Measurements from ENCODE around the gene SH3BGRL3. TPM values are rescaled to one million over a fixed set of nuclear protein-coding genes. Genes with fewer than 3 reads are reported as not detected.

Gene SH3BGRL3
- total and polyA plus RNA-seq, 2 of the 13 experiments (the other 11 are each of a cell fraction or from before 2014, with no cell fraction given), result 11.4 to 12.2 TPM

DNA sequence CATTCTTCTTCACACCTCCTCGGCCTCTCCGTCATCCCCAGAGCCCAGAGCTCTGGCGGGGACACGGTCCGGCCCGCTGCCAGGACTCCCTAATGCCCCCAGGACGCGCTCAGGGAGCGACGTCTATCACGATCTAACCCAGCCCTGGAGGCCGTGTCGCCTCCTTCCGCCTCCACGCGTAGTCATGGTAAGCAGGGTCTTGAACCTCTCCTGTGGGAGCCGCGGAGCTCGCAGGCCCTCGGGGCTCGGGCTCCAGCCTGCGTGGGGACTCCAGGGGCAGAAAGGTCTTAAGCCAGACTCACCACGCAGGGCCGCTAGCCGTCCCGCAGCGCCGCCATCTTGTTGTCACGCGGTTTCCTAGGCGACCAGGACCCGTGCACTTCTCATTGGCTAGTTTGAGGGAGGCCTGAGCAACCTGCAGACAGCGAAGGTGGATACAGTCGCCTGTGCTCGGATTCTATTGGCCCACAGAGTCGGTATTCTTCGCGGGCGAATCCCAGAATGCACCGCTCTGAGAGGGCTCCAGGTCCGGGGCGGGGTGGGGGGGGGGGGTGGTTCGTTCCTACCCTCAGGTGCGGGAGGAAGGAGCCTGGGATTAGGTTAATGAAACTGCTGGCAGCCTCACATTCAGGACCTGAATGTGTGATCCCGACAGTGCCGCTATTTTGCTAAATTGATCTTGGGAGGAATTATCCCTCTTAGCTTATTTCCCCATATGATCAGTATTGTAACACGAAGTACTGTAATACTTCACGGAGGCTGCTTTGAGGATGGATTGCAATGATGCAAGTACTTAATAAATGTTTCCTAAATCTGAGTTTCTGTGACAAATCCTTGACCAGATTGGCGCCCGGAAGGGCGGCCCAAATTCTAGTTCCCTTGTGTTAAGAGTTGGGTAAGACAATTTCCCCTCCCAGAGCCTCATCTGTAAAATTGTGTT, 26.7 kb downstream of the SH3BGRL3 start, which contains the start of gene UBXN11 (continued):
- TF ChIP-seq DR1 (CRISPR knock-in tag; IDR thresholded peaks at IDR 0.05), result 0 out of 2 replicates have a peak, but pooled peaks have one; percentile 40
- TF ChIP-seq, protein P1, sequence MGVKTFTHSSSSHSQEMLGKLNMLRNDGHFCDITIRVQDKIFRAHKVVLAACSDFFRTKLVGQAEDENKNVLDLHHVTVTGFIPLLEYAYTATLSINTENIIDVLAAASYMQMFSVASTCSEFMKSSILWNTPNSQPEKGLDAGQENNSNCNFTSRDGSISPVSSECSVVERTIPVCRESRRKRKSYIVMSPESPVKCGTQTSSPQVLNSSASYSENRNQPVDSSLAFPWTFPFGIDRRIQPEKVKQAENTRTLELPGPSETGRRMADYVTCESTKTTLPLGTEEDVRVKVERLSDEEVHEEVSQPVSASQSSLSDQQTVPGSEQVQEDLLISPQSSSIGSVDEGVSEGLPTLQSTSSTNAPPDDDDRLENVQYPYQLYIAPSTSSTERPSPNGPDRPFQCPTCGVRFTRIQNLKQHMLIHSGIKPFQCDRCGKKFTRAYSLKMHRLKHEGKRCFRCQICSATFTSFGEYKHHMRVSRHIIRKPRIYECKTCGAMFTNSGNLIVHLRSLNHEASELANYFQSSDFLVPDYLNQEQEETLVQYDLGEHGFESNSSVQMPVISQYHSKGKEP (CRISPR knock-in tag; IDR thresholded peaks at IDR 0.05), result no peak
- no peak for TF ChIP-seq ZNF264 (CRISPR knock-in tag; IDR thresholded peaks at IDR 0.05)
- TF ChIP-seq ZNF878 (CRISPR knock-in tag; IDR thresholded peaks at IDR 0.05), result no peak
- TF ChIP-seq HIVEP1 (CRISPR knock-in tag; IDR thresholded peaks at IDR 0.05), result no peak
- no peak for TF ChIP-seq KMT2B (CRISPR knock-in tag; IDR thresholded peaks at IDR 0.05)
- no peak for TF ChIP-seq IRX3 (CRISPR knock-in tag; IDR thresholded peaks at IDR 0.05; ENCODE audit: borderline replicate concordance, low read depth)
- TF ChIP-seq ZNF350 (CRISPR knock-in tag; IDR thresholded peaks at IDR 0.05; ENCODE audit: borderline replicate concordance, low read depth), result peak; percentile 61; the same call in 1 of the 2 replicates
- TF ChIP-seq CBFB (CRISPR knock-in tag; IDR thresholded peaks at IDR 0.05), result no peak
- TF ChIP-seq ZNF451 (CRISPR knock-in tag; IDR thresholded peaks at IDR 0.05), result no peak
- TF ChIP-seq RFX3 (CRISPR knock-in tag; IDR thresholded peaks at IDR 0.05), result peak; percentile 96
- no peak for TF ChIP-seq TCF7 (IDR thresholded peaks at IDR 0.05; ENCODE audit: low read depth)
- no peak for TF ChIP-seq ZNF713 (CRISPR knock-in tag; IDR thresholded peaks at IDR 0.05)
- TF ChIP-seq HOXA5 (CRISPR knock-in tag; IDR thresholded peaks at IDR 0.05), result no peak
- TF ChIP-seq ZSCAN12 (CRISPR knock-in tag; IDR thresholded peaks at IDR 0.05), result no peak
- no peak for TF ChIP-seq RBAK (CRISPR knock-in tag; IDR thresholded peaks at IDR 0.05)
- TF ChIP-seq NBN (conservative IDR thresholded peaks at IDR 0.05), result no peak
- TF ChIP-seq, protein P2, sequence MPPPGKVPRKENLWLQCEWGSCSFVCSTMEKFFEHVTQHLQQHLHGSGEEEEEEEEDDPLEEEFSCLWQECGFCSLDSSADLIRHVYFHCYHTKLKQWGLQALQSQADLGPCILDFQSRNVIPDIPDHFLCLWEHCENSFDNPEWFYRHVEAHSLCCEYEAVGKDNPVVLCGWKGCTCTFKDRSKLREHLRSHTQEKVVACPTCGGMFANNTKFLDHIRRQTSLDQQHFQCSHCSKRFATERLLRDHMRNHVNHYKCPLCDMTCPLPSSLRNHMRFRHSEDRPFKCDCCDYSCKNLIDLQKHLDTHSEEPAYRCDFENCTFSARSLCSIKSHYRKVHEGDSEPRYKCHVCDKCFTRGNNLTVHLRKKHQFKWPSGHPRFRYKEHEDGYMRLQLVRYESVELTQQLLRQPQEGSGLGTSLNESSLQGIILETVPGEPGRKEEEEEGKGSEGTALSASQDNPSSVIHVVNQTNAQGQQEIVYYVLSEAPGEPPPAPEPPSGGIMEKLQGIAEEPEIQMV (CRISPR knock-in tag; IDR thresholded peaks at IDR 0.05; ENCODE audit: low read depth), result no peak
- no peak for TF ChIP-seq ZNF224 (CRISPR knock-in tag; IDR thresholded peaks at IDR 0.05)
- no peak for TF ChIP-seq ZBTB20 (CRISPR knock-in tag; IDR thresholded peaks at IDR 0.05; ENCODE audit: borderline replicate concordance, low read depth)
- no peak for TF ChIP-seq TCF7L2 (IDR thresholded peaks at IDR 0.05; ENCODE audit: low read depth, low read length)
- no peak for TF ChIP-seq IKZF1 (IDR thresholded peaks at IDR 0.05)
- no peak for TF ChIP-seq NONO (IDR thresholded peaks at IDR 0.05)
- 0 out of 2 replicates have a peak, but pooled peaks have one; percentile 29 for TF ChIP-seq NONO (CRISPR knock-in tag; conservative IDR thresholded peaks at IDR 0.05)
- no peak for TF ChIP-seq ZMYM2 (CRISPR knock-in tag; IDR thresholded peaks at IDR 0.05)
- TF ChIP-seq, protein P3, sequence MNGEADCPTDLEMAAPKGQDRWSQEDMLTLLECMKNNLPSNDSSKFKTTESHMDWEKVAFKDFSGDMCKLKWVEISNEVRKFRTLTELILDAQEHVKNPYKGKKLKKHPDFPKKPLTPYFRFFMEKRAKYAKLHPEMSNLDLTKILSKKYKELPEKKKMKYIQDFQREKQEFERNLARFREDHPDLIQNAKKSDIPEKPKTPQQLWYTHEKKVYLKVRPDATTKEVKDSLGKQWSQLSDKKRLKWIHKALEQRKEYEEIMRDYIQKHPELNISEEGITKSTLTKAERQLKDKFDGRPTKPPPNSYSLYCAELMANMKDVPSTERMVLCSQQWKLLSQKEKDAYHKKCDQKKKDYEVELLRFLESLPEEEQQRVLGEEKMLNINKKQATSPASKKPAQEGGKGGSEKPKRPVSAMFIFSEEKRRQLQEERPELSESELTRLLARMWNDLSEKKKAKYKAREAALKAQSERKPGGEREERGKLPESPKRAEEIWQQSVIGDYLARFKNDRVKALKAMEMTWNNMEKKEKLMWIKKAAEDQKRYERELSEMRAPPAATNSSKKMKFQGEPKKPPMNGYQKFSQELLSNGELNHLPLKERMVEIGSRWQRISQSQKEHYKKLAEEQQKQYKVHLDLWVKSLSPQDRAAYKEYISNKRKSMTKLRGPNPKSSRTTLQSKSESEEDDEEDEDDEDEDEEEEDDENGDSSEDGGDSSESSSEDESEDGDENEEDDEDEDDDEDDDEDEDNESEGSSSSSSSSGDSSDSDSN (CRISPR knock-in tag; IDR thresholded peaks at IDR 0.05), result no peak
- TF ChIP-seq SNAI1 (CRISPR knock-in tag; IDR thresholded peaks at IDR 0.05; ENCODE audit: borderline replicate concordance), result 0 out of 2 replicates have a peak, but pooled peaks have one; percentile 45
- peak; percentile 88 for TF ChIP-seq HOXA3 (CRISPR knock-in tag; IDR thresholded peaks at IDR 0.05)
